ENCODE measurements around the gene PWWP2B.

DNA sequence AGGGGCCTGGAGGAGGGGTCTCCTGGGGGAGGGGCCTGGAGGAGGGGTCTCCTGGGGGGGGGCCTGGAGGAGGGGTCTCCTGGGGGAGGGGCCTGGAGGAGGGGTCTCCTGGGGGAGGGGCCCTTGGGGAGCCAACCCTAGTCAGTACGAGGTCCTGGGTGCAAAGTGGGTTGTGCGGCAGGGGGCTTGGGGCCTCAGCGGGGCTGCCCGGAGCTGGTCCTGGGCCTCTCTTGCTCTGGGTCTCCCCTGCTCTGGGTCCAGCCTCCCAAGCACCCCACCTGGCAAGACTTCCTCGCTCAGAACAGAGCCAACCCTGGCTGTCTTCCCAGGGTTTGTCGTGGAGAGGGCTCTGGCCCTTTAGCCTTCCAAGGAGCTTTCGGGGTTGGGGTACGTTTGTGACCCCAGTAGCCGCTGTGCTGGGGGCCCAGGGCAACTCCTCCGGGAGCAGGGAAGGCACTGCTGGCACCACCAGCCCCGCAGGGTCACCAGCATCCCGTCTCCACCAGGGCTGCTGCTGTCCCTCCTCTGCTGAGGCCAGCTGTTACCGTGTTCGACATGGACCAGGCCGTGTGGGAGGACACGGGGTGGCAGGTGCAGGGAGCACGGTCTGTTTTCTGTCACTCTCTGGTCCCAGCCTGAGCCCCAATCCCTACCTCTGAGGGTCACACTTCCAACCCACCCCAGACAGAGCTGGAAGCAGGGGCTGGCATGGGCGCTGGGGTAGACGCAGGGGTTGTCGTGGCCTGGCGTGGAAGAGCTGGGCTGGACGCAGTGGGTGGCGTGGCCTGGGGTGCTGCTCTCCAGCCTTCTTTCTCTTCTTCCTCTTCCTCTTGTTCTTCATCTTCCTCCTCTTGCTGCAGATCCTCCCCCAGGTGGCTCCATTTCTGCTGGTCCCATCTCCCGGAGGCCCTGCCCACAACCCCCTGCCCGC lies 22.8 kb downstream of the PWWP2B start:
- TF ChIP-seq, protein P1, sequence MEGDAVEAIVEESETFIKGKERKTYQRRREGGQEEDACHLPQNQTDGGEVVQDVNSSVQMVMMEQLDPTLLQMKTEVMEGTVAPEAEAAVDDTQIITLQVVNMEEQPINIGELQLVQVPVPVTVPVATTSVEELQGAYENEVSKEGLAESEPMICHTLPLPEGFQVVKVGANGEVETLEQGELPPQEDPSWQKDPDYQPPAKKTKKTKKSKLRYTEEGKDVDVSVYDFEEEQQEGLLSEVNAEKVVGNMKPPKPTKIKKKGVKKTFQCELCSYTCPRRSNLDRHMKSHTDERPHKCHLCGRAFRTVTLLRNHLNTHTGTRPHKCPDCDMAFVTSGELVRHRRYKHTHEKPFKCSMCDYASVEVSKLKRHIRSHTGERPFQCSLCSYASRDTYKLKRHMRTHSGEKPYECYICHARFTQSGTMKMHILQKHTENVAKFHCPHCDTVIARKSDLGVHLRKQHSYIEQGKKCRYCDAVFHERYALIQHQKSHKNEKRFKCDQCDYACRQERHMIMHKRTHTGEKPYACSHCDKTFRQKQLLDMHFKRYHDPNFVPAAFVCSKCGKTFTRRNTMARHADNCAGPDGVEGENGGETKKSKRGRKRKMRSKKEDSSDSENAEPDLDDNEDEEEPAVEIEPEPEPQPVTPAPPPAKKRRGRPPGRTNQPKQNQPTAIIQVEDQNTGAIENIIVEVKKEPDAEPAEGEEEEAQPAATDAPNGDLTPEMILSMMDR (IDR thresholded peaks at IDR 0.05; ENCODE audit: low read depth, low read length): no peak
- no peak for TF ChIP-seq EZH2phosphoT487 (IDR thresholded peaks at IDR 0.05; ENCODE audit: low read depth)
